HL-60 (cell line): ENCODE measurements around the gene RNF6.

Experiments used
- CTCF ChIP-seq: IDR thresholded peaks from one replicate; pipeline ENCODE4 v1.5.1; 2011; ENCODE audit warnings: low read length, control low read depth, inconsistent platforms; ENCODE audit not compliant: insufficient read depth
- GABPA ChIP-seq: IDR thresholded peaks from 2 replicates; pipeline ENCODE4 v1.6.1; 2012; ENCODE audit warnings: low read depth
- POLR2AphosphoS5 ChIP-seq: IDR thresholded peaks from 2 replicates; pipeline ENCODE4 v1.6.1; 2012; ENCODE audit warnings: low read depth
- REST ChIP-seq: IDR thresholded peaks from 2 replicates; pipeline ENCODE4 v1.6.1; 2012; ENCODE audit warnings: low read depth; ENCODE audit not compliant: insufficient replicate concordance

- no peak for TF ChIP-seq POLR2AphosphoS5
- no peak for TF ChIP-seq CTCF
- TF ChIP-seq REST: no peak
- no peak for TF ChIP-seq GABPA
Measured at GRCh38 chr13:26185720-26186117, 36.4 kb downstream of the RNF6 start.
